ENCODE results near the gene LEMD1.

- TF ChIP-seq RAD21 (conservative IDR thresholded peaks at IDR 0.05) (no peak), MXI1 (conservative IDR thresholded peaks at IDR 0.05; ENCODE audit: poor library complexity, severe bottlenecking) (no peak), CTCF (IDR thresholded peaks at IDR 0.05; ENCODE audit: poor library complexity, severe bottlenecking) (no peak), EP300 (conservative IDR thresholded peaks at IDR 0.05; ENCODE audit: poor library complexity, severe bottlenecking) (no peak), POLR2AphosphoS5 (IDR thresholded peaks at IDR 0.05) (no peak), EZH2 (IDR thresholded peaks at IDR 0.05; ENCODE audit: borderline replicate concordance, insufficient read depth, low read length, poor library complexity, severe bottlenecking) (no peak)
Measured at GRCh38 chr1:205420938-205421337, 918 bp downstream of the LEMD1 start.
